HL-60/S4 treated with retinoic acid at 250 ng/mL for 4 days and 3 days (cell line): ENCODE data around the gene ASB9.

Experiments used
- in situ Hi-C: fragments of 300-500 bp; cut with MboI; formaldehyde crosslinking; loops from 2 replicates; pipeline ENCODE4 v1.7.0; 2022; ENCODE audit warnings: low sequenced_read_pairs

The ASB9 gene

DNA sequence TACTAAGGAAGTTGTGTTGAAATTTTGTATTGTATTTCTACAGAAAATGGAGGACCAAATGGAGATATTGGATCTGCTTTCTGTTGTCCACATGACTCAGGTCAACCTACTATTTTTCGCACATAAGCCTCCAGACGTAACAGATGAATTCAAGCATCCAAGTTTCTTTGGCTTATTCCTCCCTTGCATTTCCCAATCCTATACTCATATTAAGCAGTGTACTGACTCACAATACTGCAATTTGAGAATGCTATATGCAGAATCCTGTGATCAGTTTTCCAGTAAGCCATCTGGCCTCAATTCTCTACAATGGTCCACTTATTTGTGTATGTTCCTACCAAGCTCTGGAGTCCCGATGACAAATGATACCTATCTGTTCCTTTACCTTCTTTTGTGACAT lies 75.7 kb downstream of the ASB9 start:
- in situ Hi-C loops, result no loop called here
